Sigmoid colon (tissue), 7 donors: ENCODE measurements around the gene SBF2. TPM values are rescaled to one million over a fixed set of nuclear protein-coding genes. Genes with fewer than 3 reads are reported as not detected.

Experiments used
- DNase-seq: peaks from one replicate; pipeline ENCODE4 v3.0.0-alpha.2; 2019
- H3K27ac ChIP-seq, 4 donors: fragments of 200-600 bp; sonication (generic); one replicate each; pipeline ENCODE4 v1.5.1; 2016 to 2019; ENCODE audit warnings: mild to moderate bottlenecking in 1 of 4
- H3K27me3 ChIP-seq, 3 donors: fragments of 200-600 bp; sonication (generic); one replicate each; pipeline ENCODE4 v1.5.1; 2019; ENCODE audit warnings: mild to moderate bottlenecking in 1 of 3
- H3K36me3 ChIP-seq, 4 donors: fragments of 200-600 bp; sonication (generic); one replicate each; pipeline ENCODE4 v1.5.1; 2016 to 2019
- H3K4me1 ChIP-seq, 4 donors: fragments of 200-600 bp; sonication (generic); one replicate each; pipeline ENCODE4 v1.5.1; 2017 to 2019
- H3K4me3 ChIP-seq, 4 donors: fragments of 200-600 bp; sonication (generic); one replicate each; pipeline ENCODE4 v1.5.1; 2017 to 2019; ENCODE audit warnings: mild to moderate bottlenecking in 2 of 4, moderate library complexity in 1 of 4
- H3K9me3 ChIP-seq, 4 donors: fragments of 200-600 bp in 3 of 4; sonication (generic) in 3 of 4; one replicate each; pipeline versions ENCODE4 v1.5.1 to v1.6.1; 2013 to 2019
- CTCF ChIP-seq, 4 experiments: fragments of 450-650 bp in 3 of 4; fragments of 200-600 bp in 1 of 4; IDR thresholded peaks; one replicate each; pipeline ENCODE4 v1.5.1; 2016 to 2019; ENCODE audit warnings: antibody characterized with exemption in 4 of 4, mild to moderate bottlenecking in 3 of 4, moderate library complexity in 2 of 4
- EP300 ChIP-seq, 4 donors: sonication (generic); formaldehyde crosslinking; IDR thresholded peaks; one replicate each; pipeline ENCODE4 v1.6.1; 2017; ENCODE audit warnings: antibody characterized with exemption in 4 of 4
- POLR2A ChIP-seq, 2 donors: fragments of 450-650 bp; IDR thresholded peaks; one replicate each; pipeline ENCODE4 v1.6.1; 2016; ENCODE audit warnings: antibody characterized with exemption in 2 of 2, mild to moderate bottlenecking in 2 of 2, moderate library complexity in 2 of 2
- POLR2AphosphoS5 ChIP-seq, 4 donors: sonication (generic); formaldehyde crosslinking; IDR thresholded peaks; one replicate each; pipeline ENCODE4 v1.6.1; 2017; ENCODE audit warnings: antibody characterized with exemption in 4 of 4
- WGBS, 2 donors: extraction: QIAGEN DNeasy Blood & Tissue Kit; methylation state at CpG; one replicate each; pipeline ENCODE4 v1.1.7; 2013; 5-methylcytosine and 5-hydroxymethylcytosine counted together
- intact Hi-C: fragments of 100-400 bp; cut with DNase I; formaldehyde crosslinking; loops from one replicate; pipeline ENCODE4 v1.15.1; 2023
- polyA plus RNA-seq, 3 donors: library from polyadenylated mRNA; stranded (reverse); fragments of 200-250 nt; gene quantifications; one replicate each; pipeline ENCODE4 v1.2.3, GENCODE V29; 2013
- total RNA-seq, 4 donors: library from RNA; depleted of rRNA; stranded (reverse); fragments of >200 nt; gene quantifications; one replicate each; pipeline ENCODE4 v1.1.0, GENCODE V29; 2016
- donor health status: healthy with polysubstance abuse.
- donor health status: Bipolar disorder and iron deficiency.
- donor health status: healthy.

Gene SBF2
- total and polyA plus RNA-seq, 7 donors: 9.5 to 67.5 (median 47.1) TPM

- DNase-seq: no peak
- intact Hi-C loops: loop anchor here (1.0 kb wide), 1 partner anchor 8 kb away; the partner anchor contains the start of gene SBF2
- WGBS, 2 donors: 37 to 64% methylated on average over 9 of the region's 9 CpGs
- peak overlapping the region; percentile 84 to 97 (median 94) for H3K27ac ChIP-seq
- H3K4me3 ChIP-seq: peak overlapping the region in 3 of 4 donors; percentile 65 to 82 (median 76)
- no peaks in the 10 kb centered on the region for H3K36me3 ChIP-seq
- TF ChIP-seq POLR2A (IDR thresholded peaks at IDR 0.05) (no peak), POLR2AphosphoS5 (IDR thresholded peaks at IDR 0.05) (no peak), CTCF (IDR thresholded peaks at IDR 0.05) (no peak), EP300 (IDR thresholded peaks at IDR 0.05) (no peak)
- peaks cover 0 to 38% (median 29%) of the 10 kb centered on the region in 4 donors for H3K4me1 ChIP-seq
- no peaks in the 10 kb centered on the region for H3K9me3 ChIP-seq
- no peaks in the 10 kb centered on the region for H3K27me3 ChIP-seq
Measured at GRCh38 chr11:10301656-10302358, 7.8 kb upstream of the SBF2 start.

- Histone ChIP-seq H3K27me3 (no peaks in the 10 kb centered on the region), H3K9me3 (no peaks in the 10 kb centered on the region), H3K4me1 (peaks cover 0 to 26% (median 12%) of the 10 kb centered on the region in 4 donors), H3K36me3 (no peaks in the 10 kb centered on the region), H3K27ac (no peak overlapping the region), H3K4me3 (no peak overlapping the region)
- 72 to 85% methylated on average over 5 of the region's 5 CpGs for WGBS, 2 donors
- TF ChIP-seq POLR2A (IDR thresholded peaks at IDR 0.05): no peak
- no peak for TF ChIP-seq POLR2AphosphoS5 (IDR thresholded peaks at IDR 0.05)
- no peak for TF ChIP-seq EP300 (IDR thresholded peaks at IDR 0.05)
- no peak for TF ChIP-seq CTCF (IDR thresholded peaks at IDR 0.05)
- no peak for DNase-seq
- intact Hi-C loops: no loop called here
Measured at GRCh38 chr11:10298342-10298741, 4.3 kb upstream of the SBF2 start.

- H3K36me3 ChIP-seq: no peaks in the 10 kb centered on the region
- TF ChIP-seq POLR2AphosphoS5 (IDR thresholded peaks at IDR 0.05) (no peak), EP300 (IDR thresholded peaks at IDR 0.05) (no peak), POLR2A (IDR thresholded peaks at IDR 0.05) (no peak), CTCF (IDR thresholded peaks at IDR 0.05) (no peak)
- no peak for DNase-seq
- 13 to 24% methylated on average over 10 of the region's 10 CpGs for WGBS, 2 donors
- peak overlapping the region; percentile 86 to 99 (median 92) for H3K4me3 ChIP-seq
- peaks cover 0 to 40% (median 27%) of the 10 kb centered on the region in 4 donors for H3K4me1 ChIP-seq
- H3K9me3 ChIP-seq: no peaks in the 10 kb centered on the region
- peak overlapping the region; percentile 98 to 99 (median 98) for H3K27ac ChIP-seq
- H3K27me3 ChIP-seq: no peaks in the 10 kb centered on the region
- intact Hi-C loops: no loop called here
Measured at GRCh38 chr11:10295064-10295901, 1.3 kb upstream of the SBF2 start.

- no peaks in the 10 kb centered on the region for H3K27me3 ChIP-seq
- peak overlapping the region; percentile 86 to 99 (median 92) for H3K4me3 ChIP-seq
- peaks cover 0 to 47% (median 34%) of the 10 kb centered on the region in 4 donors for H3K4me1 ChIP-seq
- no peaks in the 10 kb centered on the region for H3K9me3 ChIP-seq
- no peaks in the 10 kb centered on the region for H3K36me3 ChIP-seq
- intact Hi-C loops: loop anchor here (1.0 kb wide), 1 partner anchor 8 kb away; no protein-coding TSS in a partner anchor
- peak overlapping the region; percentile 98 to 99 (median 98) for H3K27ac ChIP-seq
- peak; percentile 83 for DNase-seq
- TF ChIP-seq EP300 (IDR thresholded peaks at IDR 0.05) (no peak), CTCF (IDR thresholded peaks at IDR 0.05) (no peak), POLR2AphosphoS5 (IDR thresholded peaks at IDR 0.05) (peak in 3 of 4 donors; percentile 50 to 73 (median 53)), POLR2A (IDR thresholded peaks at IDR 0.05) (peak; percentile 16 to 40)
- 0 to 1% methylated on average over 45 of the region's 45 CpGs for WGBS, 2 donors
Measured at GRCh38 chr11:10294290-10294953, 403 bp upstream of the SBF2 start.
